HG03432 (cell line): ENCODE data around the gene GABARAP.
A peak's percentile ranks its signal among the peaks of the same experiment; 100 is the strongest.

Source experiments
- ATAC-seq: cut with Tn5 transposase; IDR thresholded peaks from one replicate; pipeline ENCODE4 v1.9.1; 2021; ENCODE audit warnings: mild to moderate bottlenecking, moderate library complexity; ENCODE audit not compliant: unreplicated experiment

The GABARAP gene

DNA sequence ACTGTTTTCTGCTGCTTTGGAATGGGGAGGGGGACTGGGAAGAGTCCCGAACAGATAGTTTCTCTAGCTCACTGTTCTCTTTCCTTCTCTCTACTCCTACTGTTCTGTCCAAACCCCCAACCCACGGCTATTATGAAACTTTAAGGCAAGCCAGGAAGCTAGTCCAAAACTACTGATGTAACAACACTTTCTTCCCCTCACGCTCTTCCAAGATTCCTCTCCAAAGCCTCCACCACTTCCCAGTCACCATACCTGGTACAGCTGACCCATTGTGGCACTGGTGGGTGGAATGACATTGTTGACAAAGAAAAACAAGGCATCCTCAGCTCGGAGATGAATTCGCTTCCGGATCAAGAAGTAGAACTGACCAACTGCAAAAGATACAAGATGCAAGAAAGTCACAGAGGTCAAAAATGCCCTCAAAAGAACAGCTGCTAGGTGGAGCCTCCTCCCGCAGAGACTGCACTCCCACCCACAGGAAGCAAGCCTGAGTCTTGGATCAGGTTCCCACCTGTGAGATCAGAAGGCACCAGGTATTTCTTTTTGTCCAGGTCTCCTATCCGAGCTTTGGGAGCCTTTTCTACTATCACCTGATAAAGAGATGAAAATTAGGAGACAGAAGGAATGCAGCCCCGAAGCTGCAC lies 1.0 kb downstream of the GABARAP start:
- ATAC-seq: no peak

DNA sequence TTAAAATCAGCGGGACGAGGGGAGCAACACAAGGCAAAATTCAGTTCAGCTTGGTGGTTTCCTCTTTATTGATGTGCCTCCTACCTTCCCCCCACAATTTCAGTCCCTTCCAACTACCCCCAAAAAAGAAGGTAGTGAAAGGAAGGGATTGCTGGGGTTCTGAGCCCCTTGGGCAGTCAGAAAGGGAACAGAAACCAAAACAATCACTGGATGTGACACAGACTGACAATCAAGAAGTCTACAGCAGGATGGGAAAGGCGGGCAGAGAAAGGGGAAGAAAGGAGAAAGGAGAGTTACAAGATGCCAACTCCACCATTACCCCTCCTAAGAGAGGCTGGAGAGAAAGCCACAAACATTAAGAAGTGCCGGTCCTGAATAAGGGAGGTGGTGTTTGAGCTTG lies 1.9 kb downstream of the GABARAP start:
- no peak for ATAC-seq

DNA sequence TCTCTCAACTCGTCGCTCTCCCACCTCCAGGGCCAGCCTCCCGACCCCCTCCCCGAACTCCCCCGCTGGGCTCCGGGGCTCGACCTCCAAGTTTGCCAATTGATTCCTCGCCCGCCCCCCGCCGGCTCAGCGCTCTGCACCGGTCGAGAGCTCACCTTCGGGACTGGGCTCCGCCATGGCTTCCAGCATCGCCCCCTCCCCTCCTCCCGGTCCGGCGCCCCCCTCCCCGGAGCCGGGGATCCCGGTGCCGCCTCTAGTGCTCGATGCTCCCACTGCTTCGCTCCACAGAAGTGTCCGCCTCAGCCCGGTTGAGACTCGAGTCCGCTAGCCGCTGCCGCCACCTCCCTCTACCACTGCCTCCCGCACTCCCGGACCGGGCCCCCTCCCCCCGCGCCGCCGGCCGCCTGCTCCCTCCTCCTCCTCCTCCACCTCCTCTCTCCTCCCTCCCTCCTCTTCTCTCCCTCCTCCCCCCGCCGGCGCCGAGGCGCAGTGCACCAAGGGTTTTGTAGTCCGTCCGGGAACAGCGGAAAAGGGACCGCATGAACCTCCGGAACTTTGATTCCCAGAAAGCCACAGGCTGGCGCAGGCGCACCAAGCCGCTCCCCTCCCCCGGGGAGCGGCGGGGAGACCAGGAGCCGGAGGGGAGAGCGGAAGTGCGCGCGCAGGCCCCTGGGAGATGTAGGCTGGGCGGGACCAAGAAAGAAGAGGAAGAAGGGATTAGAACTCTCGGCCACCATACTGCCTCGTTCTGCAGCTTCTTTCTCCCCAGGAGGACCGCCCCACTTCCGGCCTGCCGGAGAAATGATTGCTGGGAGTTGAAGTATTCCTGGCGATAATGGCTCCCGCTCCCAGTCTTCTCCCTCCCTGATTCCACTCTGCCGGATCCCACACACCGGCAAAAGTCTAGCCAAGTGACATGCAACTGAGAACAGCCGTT lies 2.9 kb downstream of the GABARAP start, which contains the start of gene PHF23:
Gene PHF23, minus strand, starts transcription at position 367 of the 937 bp plus-strand sequence. Its CDS starts 178 bp downstream, at position 189.
- ATAC-seq: peak; percentile 41

DNA sequence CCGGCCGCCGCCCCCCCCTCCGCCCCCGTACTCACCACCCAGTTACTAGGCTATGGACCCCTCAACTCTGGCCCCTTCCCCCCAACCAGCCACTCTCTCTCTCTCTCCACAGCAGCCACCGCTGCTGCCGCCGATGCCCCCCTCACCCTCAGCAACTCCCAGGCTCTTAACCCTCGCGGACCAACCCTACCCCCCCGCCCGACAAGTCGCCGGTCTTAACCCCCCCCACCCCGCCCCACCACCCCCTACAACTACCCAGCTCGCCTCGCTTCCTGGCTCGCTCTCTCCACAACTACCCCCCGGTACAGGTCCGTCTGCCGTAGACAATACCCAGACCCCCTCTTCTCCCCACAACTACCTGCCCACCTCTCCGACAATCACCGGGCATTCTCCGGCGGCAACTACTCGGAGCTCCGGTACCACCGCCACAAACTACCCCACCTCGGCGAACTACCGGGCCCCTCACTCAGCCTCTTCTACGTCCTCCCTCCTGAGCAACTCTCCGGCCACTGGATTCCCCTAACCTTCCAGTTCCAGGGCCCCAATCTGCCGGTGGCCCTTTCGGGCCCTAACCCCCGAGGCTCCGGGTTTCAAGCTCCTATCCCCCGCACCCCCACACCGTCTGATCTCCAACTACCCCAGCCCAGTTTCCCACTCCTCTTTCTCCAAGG lies 3.7 kb downstream of the GABARAP start:
- ATAC-seq: no peak

DNA sequence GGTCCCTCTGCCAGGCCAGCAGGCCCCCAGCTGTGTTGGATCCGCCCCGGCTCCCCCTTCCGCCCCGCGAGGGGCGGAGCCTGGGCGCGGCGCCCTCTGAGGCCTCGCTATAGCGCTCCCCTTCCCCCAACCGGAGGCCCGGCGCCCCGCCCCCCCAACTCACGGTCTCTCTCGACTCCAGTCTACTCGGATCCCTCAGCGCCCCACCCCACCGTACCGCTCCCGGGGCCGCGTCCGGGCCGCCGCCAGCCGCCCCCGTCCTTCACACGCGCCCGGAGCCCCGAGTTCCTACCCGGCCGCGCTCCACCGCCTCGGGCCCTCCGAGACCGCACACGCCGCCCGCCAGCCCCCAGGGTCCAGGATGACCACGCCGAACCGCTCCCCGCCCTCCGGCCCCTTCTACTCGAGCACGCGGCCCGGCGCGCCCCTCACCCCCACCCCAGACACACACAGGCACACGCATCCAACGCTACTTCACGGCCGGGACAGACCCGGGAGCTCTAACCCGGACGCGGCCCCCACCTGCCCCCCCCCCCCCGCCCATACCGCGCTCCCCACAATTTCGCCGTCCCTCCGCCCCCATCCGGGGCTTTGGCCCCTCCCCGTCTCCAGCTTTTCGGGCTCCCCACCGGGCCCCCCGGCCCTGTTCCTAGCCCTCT lies 4.4 kb downstream of the GABARAP start:
- peak; percentile 18 for ATAC-seq

DNA sequence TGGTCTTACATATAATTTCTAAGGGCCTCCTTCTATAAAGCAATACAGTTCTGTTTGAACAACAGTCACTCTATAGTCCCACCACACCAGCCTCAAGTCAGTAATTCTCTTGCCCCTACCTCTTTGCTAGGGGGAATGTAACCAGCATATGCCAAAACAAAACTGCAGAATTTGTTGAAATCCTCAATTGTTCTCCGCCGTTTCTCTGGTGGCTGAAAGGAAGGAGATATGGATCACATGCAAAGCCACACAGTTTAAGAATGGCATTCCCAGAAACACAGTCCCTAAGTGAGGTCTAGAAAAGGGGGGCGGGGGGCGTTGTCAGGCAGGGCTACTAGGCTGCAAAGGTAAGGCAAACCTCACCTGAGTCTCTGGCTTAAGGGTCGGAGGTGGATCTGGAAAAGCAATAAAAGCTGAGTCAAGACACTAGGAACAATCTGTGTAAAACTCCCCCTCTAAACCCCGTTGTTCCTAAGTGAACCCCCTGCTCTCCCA lies 4.9 kb downstream of the GABARAP start:
- no peak for ATAC-seq

DNA sequence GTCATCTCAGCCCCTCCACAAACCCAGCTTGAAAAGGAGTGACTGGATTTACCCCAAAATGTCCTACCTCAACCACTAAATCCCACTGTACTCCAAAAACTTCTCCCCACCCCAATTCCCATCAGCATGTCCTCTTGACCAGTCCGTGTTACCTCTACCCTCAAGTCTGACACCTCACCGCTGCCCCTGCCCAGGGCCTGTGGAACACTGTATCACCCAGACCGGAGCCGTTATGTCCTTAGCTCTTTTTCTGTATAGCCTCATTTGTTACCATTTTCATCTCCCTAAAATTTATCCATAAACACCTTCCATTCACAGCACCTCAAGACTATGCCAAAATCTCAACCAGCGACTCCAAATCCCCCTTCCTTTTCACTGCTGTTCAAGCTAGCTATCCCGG lies 5.4 kb downstream of the GABARAP start:
- ATAC-seq: no peak

DNA sequence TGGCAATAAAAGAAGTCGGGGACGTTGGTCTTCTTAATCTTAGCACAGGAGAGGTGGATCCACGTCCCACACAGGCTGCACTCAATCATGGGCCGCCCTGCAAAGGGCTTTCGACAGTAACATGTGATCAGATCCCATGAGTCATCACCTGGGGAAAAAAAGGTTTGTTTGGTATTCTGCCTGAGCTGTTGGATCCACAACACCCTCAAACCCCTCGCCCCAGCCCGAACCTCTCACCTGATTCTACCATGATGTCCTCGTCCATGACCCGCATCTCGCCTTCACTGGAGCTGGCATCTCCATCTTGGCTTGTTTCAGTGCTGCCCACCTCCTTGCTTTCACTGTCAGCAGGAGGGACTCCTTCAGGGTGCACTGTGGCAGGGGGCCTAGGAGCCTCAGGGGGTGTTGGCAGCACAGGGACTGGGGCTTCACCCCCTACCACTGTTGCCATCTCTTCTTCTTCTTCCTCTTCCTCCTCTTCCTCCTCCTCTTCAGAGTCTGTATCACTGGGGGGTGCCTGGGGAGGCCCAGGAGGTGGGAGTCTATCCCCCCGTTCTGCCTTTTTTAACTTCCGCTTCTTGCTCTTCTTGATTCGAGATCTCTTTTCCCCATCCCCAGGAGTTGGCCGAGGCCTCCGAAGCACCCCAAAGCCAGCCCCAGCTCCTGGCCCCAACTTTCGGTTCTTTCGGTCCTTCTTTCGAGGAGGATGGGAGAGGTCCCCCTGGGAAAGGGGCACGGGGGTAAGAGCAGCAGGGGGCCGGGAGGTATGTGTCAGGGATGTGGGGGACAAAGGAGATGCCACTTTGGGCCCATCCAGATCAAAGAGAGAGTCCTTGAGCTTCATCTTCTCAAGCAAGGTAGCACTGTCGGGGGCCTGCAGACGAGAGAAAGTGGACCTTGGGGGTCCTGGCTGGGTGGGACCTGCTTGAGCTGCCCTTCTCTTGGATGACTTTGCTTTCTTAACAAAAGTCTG lies 6.3 kb downstream of the GABARAP start:
- no peak for ATAC-seq

DNA sequence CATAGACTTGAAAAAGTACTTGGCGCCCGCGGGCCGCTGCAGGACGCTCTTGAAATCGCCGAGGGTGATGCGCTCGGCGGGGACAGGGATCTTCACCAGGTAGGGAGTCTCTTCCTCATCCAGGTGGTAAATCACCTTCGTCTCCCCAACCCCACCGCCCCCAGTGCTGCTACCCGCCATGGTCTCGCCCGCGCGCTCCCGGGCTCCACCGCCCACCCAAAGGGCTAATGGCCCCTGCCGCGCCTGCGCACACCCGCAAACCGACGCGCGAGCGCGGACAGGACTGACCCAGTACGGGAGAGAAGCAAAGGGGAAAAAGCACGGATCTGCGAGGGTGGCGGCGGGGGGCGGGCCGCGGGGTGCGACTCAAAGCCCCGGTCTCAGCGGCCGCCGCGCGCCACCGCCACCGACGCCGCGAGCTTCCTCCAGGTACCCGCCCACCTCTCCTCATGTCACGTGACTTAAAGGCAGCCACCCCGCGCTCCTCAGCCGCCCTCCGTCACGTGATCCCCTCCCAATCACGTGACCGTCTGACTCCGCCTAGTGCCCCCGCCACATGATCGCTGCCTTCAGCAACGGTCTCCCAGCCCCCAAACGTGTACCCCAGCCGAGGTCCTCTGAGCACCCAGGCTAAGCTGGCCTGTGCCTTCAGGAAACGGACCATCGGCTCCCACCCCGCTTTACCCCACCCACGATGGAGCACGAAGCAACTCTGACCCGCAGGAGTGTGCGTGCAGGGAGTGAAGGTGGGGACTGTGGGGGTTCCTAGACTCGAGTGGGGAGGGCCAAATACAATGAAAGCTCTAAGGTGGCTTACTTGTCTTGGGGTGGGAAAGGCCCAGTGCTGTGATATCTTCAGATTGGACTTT lies 7.9 kb downstream of the GABARAP start, which contains the start of gene DVL2:
Gene DVL2, minus strand, starts transcription at position 435 of the 869 bp plus-strand sequence. Its CDS starts 255 bp downstream, at position 180.
- ATAC-seq: peak; percentile 50

DNA sequence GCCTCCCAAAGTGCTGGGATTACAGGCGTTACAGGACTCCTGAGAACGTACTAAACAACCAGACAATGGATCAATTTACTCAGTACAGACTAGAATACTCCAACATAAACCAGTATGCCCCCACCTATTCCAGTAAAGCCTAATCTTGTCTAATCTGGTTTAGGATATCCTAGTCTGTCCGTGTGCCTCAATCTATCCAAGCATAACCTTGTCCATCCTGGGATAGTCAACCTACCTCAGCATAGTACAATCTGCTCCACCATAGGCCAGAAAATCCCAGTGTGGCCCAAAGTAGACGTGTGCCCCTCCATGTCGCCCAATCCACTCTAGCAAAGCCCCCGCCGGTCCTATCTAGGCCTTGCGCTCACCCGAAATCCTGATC lies 8.6 kb downstream of the GABARAP start:
- no peak for ATAC-seq

DNA sequence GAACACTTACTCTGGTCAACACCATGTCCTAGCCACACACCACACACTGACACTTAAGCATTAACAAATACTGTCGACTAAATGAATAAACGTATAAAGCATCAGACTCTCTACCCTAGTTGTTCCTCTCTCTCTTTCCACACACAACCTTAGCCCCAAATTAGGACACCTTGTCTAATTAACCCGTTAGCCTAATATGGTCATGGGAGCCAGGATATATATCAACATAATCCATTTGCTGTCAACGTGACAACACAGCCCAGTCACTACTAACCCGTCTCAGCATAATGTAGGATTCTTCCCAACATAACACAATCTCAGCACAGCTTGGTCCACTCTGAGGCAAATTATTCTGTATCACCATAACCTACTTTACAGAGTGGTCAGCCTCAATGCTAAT lies 10.1 kb downstream of the GABARAP start:
- ATAC-seq: no peak

DNA sequence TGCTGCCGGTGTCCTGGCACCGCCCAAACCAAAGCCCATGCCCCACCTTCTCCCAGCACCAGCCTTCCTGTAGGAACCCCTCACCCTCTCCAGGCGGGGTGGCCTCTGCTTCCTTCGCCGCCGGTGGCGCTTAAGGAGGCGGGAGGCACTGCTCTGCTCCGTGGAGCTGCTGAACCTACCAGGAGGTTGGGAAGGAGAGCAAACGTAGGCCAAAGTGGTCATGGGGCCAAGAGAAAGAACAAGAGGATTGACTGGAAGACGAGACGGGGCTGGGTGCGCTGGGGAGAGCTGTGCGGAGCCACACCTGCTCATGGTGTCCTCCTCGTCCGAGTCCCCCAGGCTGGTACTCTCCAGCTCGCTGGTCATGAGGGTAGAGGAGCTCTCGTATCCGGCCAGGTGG lies 12.7 kb downstream of the GABARAP start:
- ATAC-seq: no peak

DNA sequence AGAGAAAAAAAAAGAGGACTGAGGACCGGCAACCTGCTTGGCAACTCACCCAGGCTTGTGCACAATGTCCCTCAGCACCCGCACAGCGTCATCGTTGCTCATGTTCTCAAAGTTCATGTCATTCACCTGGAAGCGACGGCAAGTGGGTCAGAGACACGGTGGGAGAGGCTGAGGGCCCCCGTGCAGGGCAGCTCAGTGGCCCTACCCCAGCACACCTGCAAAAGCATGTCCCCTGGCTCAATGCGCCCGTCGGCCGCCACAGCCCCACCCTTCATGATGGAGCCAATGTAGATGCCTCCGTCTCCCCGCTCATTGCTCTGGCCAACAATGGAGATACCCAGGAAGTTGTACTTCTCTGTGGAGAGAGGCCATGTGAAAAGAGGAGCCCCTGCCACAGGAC lies 13.3 kb downstream of the GABARAP start:
- ATAC-seq: no peak

DNA sequence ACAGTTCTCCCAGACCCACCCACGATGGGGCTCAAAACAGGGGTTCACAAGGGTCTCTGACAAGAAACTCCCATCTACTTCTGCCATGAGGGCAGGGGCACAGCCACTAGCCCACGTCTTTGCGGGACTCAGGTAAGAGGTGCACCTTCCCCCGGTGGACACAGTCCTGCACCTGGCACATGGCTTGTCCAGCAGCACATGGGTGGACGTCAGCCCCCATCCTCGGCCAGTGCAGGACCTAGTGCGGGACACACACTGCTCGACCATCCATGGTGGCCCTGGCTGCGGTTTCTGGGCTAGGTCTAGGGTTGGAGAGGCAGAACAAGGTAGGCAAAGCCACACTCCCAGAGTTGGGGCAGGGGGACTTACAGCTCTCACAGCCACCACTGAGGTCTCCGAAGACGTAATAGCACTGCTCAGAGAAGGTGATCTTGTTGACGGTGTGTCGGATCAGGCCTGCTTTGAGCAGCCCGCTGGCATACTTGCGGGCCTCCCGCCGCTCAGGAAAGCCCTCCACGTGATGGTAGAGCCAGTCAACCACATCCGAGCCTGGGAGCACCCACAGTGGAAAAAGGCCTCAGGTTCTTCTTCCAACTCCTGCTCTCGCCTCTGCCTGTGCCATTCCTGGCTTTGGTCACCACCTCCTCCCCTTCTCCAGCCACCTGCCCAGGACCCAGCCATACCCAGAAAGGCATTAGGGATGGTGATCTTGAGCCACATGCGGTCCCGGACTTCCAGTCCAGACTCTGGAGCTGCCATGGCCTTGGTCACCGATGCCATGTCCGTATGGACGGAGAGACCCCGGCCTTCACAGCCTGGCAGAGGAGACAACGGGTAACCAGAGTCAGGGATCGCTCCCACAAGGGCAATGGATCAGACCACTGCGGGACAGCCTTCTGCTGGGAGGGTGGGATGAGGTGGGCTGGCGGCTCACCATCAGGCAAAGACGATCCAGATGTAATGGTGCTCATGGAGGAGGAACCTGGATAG lies 15.2 kb downstream of the GABARAP start:
- no peak for ATAC-seq

DNA sequence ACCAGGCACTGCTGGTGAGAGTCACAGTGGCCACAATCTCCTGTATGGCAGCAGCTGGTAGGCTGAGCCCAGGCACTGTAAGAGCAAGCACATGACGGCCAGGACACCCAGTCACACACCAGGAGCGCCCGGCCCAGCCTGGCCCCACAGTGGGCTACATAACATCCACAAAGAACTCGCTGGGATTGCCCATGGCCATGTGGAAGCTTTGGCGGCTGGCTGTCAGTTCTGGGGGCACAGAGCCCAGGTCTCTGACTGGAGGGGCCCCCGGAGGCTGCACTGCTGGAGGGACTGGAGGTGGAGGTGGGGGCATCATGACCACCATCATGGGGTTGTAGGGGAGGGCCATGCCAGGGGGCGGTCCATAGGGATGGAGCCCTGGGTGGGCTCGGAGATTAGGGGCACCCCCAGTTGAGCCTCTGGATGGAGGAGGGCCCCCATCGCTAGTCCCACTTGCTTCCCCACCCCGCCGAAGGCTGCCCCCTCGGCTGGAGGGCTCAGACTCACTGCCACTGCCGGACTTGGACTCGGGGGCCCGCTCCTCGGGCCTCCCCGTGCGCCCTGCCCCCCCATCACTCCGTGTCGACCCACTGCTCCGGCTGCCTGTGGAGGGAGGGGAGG lies 16.4 kb downstream of the GABARAP start:
- no peak for ATAC-seq

DNA sequence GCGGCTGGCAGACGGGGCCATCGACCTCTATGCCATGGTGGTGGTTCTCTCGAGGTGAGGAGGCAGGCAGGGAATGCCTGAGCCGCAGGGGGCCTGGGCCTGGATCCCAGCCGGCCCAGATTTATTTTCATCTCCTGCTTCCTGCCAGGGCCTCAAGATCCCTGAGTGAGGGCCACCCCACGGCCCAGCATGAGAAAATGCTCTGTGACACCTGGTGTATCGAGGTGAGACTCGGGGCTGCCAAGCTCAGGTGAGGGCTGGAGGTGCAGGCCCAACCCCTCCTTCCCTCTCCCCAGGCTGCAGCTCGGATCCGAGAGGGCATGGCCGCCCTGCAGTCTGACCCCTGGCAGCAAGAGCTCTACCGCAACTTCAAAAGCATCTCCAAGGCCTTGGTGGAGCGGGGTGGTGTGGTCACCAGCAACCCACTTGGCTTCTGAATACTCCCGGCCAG lies 17.6 kb downstream of the GABARAP start:
- ATAC-seq: no peak

DNA sequence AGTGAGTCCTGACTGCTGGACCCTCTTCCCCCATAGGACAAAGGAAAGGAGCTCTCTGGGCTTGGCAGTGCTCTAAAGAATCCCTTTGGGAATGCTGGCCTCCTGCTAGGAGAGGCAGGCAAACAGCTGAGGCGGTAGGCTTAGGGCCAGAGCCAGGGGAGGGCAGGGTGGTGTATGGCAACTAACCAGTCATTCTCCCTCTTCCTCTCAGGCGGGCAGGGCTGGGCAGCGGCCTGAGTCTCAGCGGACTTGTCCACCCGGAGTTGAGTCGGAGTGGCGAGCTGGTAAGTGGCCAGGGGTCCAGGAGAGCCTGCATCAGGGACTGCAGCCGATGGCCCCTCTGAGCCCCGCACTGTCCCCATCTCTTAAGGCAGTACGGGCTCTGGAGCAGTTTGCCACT lies 18.1 kb downstream of the GABARAP start:
- ATAC-seq: no peak
